ENCODE measurements around the gene EML3.
A peak's percentile ranks its signal among the peaks of the same experiment; 100 is the strongest.

EML3 gene

GRCh38 chr11:62593434-62594044 lies 19.0 kb downstream of the EML3 start:
- H3K4me1 ChIP-seq (ENCODE audit: insufficient read depth, poor library complexity, severe bottlenecking): peaks cover 4% of the 10 kb centered on the region
- peak; percentile 67 for TF ChIP-seq CTCF (IDR thresholded peaks at IDR 0.05; ENCODE audit: poor library complexity, severe bottlenecking)
- peak; percentile 25 for ATAC-seq (ENCODE audit: low read depth)
- H3K36me3 ChIP-seq (ENCODE audit: low read depth): peaks cover 69% of the 10 kb centered on the region
- no peaks in the 10 kb centered on the region for H3K9me3 ChIP-seq (ENCODE audit: severe bottlenecking)
- no peaks in the 10 kb centered on the region for H3K27me3 ChIP-seq (ENCODE audit: insufficient read depth, poor library complexity, severe bottlenecking)
- no peak overlapping the region for H3K4me3 ChIP-seq (ENCODE audit: severe bottlenecking)
- H3K27ac ChIP-seq (ENCODE audit: poor library complexity, severe bottlenecking): no peak overlapping the region
- no peak for DNase-seq (ENCODE audit: low spot score)

GRCh38 chr11:62592989-62593421 lies 19.6 kb downstream of the EML3 start:
- no peaks in the 10 kb centered on the region for H3K27me3 ChIP-seq (ENCODE audit: insufficient read depth, poor library complexity, severe bottlenecking)
- ATAC-seq (ENCODE audit: low read depth) (no peak), DNase-seq (ENCODE audit: low spot score) (no peak)
- no peak for TF ChIP-seq CTCF (IDR thresholded peaks at IDR 0.05; ENCODE audit: poor library complexity, severe bottlenecking)
- no peak overlapping the region for H3K4me3 ChIP-seq (ENCODE audit: severe bottlenecking)
- H3K9me3 ChIP-seq (ENCODE audit: severe bottlenecking): no peaks in the 10 kb centered on the region
- H3K36me3 ChIP-seq (ENCODE audit: low read depth): peaks cover 69% of the 10 kb centered on the region
- peaks cover 4% of the 10 kb centered on the region for H3K4me1 ChIP-seq (ENCODE audit: insufficient read depth, poor library complexity, severe bottlenecking)
- H3K27ac ChIP-seq (ENCODE audit: poor library complexity, severe bottlenecking): peak overlapping the region; percentile 63

GRCh38 chr11:62592146-62592815 lies 20.3 kb downstream of the EML3 start:
- ATAC-seq (ENCODE audit: low read depth): peak; percentile 10; the same call in 2 of the 3 replicates
- no peak for DNase-seq (ENCODE audit: low spot score)
- H3K36me3 ChIP-seq (ENCODE audit: low read depth): peaks cover 69% of the 10 kb centered on the region
- no peak for TF ChIP-seq CTCF (IDR thresholded peaks at IDR 0.05; ENCODE audit: poor library complexity, severe bottlenecking)
- H3K4me1 ChIP-seq (ENCODE audit: insufficient read depth, poor library complexity, severe bottlenecking): peaks cover 4% of the 10 kb centered on the region
- H3K27ac ChIP-seq (ENCODE audit: poor library complexity, severe bottlenecking): peak overlapping the region; percentile 63
- no peaks in the 10 kb centered on the region for H3K9me3 ChIP-seq (ENCODE audit: severe bottlenecking)
- peak overlapping the region; percentile 58 for H3K4me3 ChIP-seq (ENCODE audit: severe bottlenecking)
- H3K27me3 ChIP-seq (ENCODE audit: insufficient read depth, poor library complexity, severe bottlenecking): no peaks in the 10 kb centered on the region

- ATAC-seq (ENCODE audit: low read depth) (peak; percentile 94), DNase-seq (ENCODE audit: low spot score) (peak; percentile 95)
- Histone ChIP-seq H3K27ac (ENCODE audit: poor library complexity, severe bottlenecking) (peak within 1 kb of the TSS; percentile 63), H3K36me3 (ENCODE audit: low read depth) (peaks cover 69% of the 10 kb centered on the region), H3K4me1 (ENCODE audit: insufficient read depth, poor library complexity, severe bottlenecking) (peaks cover 4% of the 10 kb centered on the region), H3K27me3 (ENCODE audit: insufficient read depth, poor library complexity, severe bottlenecking) (no peaks in the 10 kb centered on the region), H3K4me3 (ENCODE audit: severe bottlenecking) (peak within 1 kb of the TSS; percentile 58), H3K9me3 (ENCODE audit: severe bottlenecking) (no peaks in the 10 kb centered on the region)
- peak; percentile 18 for TF ChIP-seq CTCF (IDR thresholded peaks at IDR 0.05; ENCODE audit: poor library complexity, severe bottlenecking)
Measured at GRCh38 chr11:62591448-62592145, 21.0 kb downstream of the EML3 start, which contains the start of gene TUT1. Gene TUT1, minus strand, starts transcription at chr11:62591523. Its CDS starts 38 bp downstream, at chr11:62591485.
